Stimulated activated CD4-positive, alpha-beta T cell treated with anti-CD3 and anti-CD28 coated beads, Interleukin-4, amount 100 ng/mL, for 48 hours (primary cell): ENCODE results near the gene SFXN5.

Experiments
- DNase-seq, 2 donors: peaks; one replicate each; pipeline ENCODE4 v3.0.0-alpha.2; 2020; ENCODE audit warnings: low read depth in 2 of 2

The SFXN5 gene

GRCh38 chr2:73053316-73054114, 18.0 kb downstream of the SFXN5 start:
- DNase-seq, result no peak

GRCh38 chr2:73050121-73050545, 21.4 kb downstream of the SFXN5 start:
- DNase-seq, result no peak

DNA sequence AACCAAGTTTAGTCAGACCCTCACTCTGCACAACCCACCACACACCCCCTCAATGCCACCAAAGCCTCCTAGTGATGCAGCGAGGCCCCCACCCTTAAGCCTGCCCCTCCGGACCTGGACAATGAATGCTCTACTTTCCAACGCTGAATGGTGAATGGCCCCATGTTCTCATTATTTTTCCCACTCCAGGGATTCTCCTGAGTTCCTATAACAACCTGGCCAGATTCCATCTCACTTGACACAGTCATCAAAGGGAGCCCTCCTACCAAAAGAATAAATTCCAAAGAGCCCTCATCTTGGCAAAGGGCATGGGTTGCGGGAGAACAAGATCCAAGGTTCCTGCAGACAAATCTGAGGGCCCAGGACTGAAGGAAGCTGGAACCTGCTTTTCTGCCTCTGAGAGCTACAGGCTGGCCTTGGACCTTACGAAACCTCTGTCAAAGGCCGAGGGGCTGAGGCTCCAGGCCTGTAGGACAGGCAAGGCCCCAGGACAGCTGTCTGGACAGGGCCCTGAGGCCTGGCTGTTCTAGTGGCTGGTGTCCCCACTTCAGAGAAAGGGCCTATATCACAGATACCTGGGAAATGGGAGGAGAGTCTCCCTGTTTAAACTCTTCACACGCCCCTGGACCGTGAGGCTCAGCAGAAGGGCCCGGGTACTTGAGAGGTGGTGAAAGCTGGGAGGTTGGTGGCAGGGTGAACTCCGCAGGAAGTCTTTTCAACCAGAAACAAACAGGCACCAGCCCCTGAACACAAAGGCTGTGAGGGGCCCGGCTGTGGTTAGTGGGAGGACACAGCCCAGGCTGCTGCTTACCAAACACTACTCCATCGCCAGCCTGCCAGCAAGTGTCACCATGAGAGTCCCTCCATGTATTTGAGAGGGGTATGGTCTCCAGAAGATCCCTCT, 27.3 kb downstream of the SFXN5 start:
- DNase-seq, result no peak

DNA sequence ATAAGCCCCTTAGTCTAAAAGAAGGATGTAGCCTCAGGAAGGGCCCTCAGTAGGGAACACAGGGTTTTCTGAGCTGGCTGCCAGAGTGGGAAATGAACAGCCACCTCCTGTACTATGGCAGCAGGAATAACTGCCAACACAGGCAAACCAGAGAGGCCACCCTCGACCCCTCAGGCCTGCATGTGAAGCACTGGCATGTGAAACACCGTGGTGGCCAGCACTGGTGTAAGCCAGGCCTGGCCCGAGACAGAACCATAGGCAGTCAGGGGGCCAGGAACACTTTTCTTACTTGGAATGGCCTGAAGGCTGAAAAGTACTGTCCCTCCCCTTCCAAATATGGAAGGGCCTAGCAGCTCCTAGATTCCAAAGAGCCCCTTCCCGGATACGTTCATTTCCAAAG, 28.2 kb downstream of the SFXN5 start:
- no peak for DNase-seq

GRCh38 chr2:73037947-73038585, 33.4 kb downstream of the SFXN5 start:
- no peak for DNase-seq

GRCh38 chr2:73036766-73037165, 34.7 kb downstream of the SFXN5 start:
- no peak for DNase-seq

GRCh38 chr2:73035899-73036711, 35.4 kb downstream of the SFXN5 start:
- DNase-seq, result no peak

- DNase-seq, result no peak
Measured at GRCh38 chr2:73034661-73035375, 36.7 kb downstream of the SFXN5 start.

GRCh38 chr2:73033766-73034381, 37.6 kb downstream of the SFXN5 start:
- no peak for DNase-seq

- DNase-seq, result no peak
Measured at GRCh38 chr2:73033142-73033765, 38.3 kb downstream of the SFXN5 start.

GRCh38 chr2:73032702-73033097, 38.8 kb downstream of the SFXN5 start:
- DNase-seq, result no peak

- DNase-seq, result no peak
Measured at GRCh38 chr2:73031725-73032701, 39.5 kb downstream of the SFXN5 start.

DNA sequence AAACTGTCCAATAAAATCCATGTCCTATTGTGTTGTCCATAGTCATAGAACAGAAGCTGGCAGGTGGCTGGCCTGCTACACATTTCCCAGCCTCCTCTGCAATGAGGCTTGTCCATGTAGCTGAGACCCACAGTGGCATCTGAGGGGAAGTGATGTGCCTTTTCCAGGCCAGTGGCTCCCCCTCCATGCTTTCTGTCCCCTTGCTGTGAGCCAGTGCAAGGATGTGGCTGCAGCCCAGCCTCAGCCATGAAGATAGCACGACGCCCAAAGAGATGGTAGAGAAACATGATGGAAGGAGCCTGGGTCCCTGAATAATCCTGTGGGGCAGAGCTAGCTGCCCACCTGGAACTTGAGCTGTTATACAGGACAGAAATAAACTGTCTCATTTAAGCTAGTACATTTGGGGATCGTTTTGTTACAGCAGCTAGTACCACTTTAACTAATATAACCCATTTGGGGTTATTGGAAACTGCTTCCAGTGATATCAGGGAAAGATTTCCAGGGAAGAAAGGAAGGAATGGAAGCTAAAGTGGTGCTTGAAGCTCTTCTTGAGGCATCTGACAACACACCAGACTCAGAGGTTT, 40.3 kb downstream of the SFXN5 start:
- DNase-seq, result no peak

DNA sequence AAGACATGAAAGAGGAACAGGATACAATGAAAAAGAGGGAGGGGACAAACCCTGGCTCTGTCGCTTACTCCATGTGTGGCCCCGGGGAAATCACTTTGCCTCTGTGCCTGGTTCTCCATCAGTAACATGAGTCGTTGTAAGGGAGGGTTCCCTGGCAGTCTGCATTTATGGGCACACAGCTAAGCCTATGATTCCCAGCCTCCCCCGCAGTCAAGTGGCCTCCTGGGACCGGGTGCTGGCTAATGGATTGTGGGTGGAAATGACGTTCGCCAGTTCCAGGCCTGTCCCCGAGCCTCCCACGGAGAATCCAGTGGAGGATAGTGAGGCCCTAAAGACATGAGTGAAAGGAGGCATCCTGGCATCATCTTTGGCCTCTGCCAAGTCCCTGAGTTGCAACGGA, 42.7 kb downstream of the SFXN5 start:
- DNase-seq, result no peak

- DNase-seq, result no peak
Measured at GRCh38 chr2:73027340-73027739, 44.2 kb downstream of the SFXN5 start.

DNA sequence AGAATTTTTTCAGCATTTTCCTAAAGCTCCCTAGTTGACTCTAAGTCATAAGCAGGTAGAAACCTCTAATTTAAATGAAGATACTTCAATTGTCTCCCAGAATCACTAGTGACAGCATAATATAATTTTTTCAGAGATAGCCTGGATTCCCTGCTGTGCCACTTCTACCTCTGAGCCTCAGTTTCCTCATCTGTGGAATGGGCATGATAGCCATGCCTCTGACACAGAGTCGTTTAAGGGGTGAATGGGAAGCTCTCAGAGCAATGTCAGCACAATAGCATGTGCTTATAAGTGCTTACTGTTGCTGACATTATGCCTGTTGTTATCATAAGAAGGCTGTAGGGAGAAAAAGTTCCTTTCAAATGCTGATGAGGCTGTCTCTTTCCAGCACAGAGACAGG, 48.0 kb downstream of the SFXN5 start:
- no peak for DNase-seq

DNA sequence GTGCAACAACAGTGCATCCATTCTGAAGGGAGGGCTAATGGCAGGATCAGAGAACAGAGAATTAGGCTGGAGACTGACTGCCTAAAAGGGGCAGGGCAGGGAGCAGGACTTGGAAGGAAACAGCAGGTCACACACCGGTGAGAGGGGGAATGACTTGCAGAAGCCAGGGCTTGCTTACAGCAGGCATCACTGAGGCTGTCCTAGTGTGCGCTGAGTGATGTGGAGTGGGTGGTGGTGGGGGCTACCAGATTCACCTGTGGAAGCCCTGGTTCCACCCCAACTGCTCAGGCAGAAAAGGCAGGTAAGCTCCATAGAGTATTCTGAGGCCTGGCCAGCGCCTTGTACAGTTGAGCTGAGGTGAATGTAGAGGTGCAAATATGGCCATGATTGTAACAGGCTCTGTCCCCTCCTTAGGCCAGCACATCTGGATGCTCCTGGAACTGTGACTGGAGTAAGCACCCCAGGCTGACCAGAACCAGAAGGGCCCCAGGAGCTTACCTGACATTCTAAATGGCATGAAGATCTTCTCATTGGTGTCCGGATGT, 49.4 kb downstream of the SFXN5 start:
- DNase-seq, result no peak

DNA sequence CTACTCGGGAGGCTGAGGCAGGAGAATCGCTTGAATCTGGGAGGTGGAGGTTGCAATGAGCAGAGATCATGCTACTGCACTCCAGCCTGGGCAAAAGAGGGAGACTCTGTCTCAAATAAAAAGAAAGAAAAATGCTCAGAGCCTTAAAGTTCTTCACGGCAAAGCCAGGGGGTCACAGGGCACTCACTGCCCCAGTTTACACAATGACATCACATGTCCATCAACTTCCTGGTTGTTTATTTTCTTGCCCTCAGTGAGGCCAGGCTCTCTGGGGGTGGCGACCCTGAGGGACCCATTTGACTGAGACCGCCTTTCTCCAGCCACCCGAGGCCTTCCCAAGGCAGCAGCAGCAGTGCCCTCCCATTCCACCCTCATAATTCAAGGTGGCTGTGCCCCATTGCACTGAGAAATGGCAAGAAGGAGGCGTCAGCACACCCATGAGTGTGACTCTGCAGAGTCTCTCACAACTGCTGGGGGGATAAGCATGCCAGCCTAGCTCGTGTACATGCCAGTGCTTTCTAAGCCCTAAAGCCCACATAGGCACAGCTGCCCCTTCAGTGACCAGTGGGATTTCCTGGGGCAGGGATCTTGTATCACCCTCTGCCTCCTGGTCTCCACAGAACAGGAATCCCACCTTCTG, 50.0 kb downstream of the SFXN5 start:
- DNase-seq, result no peak
